IMR-90 (cell line): ENCODE results near the gene DLG4.

ENCODE experiments used
- CEBPB ChIP-seq: IDR thresholded peaks from 2 replicates; pipeline ENCODE4 v1.6.1; 2012; ENCODE audit warnings: low read depth, low read length, improper control_type of control experiment
- CTCF ChIP-seq: conservative IDR thresholded peaks from 2 replicates; pipeline ENCODE4 v1.5.1; 2012; ENCODE audit warnings: mild to moderate bottlenecking, low read depth, low read length, improper control_type of control experiment
- MAFK ChIP-seq: IDR thresholded peaks from 2 replicates; pipeline ENCODE4 v1.6.1; 2012; ENCODE audit warnings: low read depth, low read length, improper control_type of control experiment
- POLR2A ChIP-seq: IDR thresholded peaks from 2 replicates; pipeline ENCODE4 v1.6.1; 2012; ENCODE audit warnings: mild to moderate bottlenecking, low read depth, low read length

DNA sequence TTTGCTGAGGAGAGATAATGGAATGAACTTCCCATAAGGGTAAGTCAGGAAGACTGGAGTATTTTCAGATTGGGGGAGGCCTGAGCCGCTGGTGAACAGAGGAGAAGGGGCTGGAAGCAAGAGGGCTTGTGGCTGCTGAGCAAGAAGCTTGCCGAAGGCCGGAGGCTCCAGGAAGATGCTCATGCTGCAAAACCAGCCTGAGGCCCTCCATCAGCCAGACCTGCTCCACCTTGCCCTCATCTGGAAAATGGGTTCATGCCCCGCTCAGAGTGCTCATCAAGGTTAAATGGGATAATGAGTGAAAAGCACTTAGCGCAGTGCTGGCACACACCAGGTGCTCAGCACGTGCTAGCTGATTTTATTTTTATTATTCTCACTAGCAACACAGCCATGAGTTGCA is 35.0 kb downstream of the DLG4 start:
- TF ChIP-seq MAFK, result no peak
- TF ChIP-seq CEBPB, result no peak
- TF ChIP-seq CTCF, result no peak
- TF ChIP-seq POLR2A, result no peak
